Panc1 (cell line): ENCODE results near the gene FCN1.

ENCODE experiments used
- POLR2AphosphoS5 ChIP-seq: IDR thresholded peaks from 2 replicates; pipeline ENCODE4 v1.6.1; 2012; ENCODE audit warnings: mild to moderate bottlenecking, low read depth, low read length, moderate library complexity
- TF ChIP-seq, protein P1 (sequence below): fragments of 450-650 bp; IDR thresholded peaks from 2 replicates; pipeline ENCODE4 v1.5.1; 2017; ENCODE audit warnings: mild to moderate bottlenecking
- TF ChIP-seq, protein P2 (sequence below), 2 experiments: IDR thresholded peaks; 2 replicates each; pipeline ENCODE4 v1.6.1; 2011 to 2012; ENCODE audit warnings: low read depth in 2 of 2, control low read depth in 1 of 2, low read length in 1 of 2, mild to moderate bottlenecking in 1 of 2, moderate library complexity in 1 of 2; ENCODE audit not compliant: insufficient read depth in 1 of 2

GRCh38 chr9:134935701-134936345 is 18.1 kb upstream of the FCN1 start:
- TF ChIP-seq, protein P1, sequence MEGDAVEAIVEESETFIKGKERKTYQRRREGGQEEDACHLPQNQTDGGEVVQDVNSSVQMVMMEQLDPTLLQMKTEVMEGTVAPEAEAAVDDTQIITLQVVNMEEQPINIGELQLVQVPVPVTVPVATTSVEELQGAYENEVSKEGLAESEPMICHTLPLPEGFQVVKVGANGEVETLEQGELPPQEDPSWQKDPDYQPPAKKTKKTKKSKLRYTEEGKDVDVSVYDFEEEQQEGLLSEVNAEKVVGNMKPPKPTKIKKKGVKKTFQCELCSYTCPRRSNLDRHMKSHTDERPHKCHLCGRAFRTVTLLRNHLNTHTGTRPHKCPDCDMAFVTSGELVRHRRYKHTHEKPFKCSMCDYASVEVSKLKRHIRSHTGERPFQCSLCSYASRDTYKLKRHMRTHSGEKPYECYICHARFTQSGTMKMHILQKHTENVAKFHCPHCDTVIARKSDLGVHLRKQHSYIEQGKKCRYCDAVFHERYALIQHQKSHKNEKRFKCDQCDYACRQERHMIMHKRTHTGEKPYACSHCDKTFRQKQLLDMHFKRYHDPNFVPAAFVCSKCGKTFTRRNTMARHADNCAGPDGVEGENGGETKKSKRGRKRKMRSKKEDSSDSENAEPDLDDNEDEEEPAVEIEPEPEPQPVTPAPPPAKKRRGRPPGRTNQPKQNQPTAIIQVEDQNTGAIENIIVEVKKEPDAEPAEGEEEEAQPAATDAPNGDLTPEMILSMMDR = no peak
- TF ChIP-seq, protein P2, sequence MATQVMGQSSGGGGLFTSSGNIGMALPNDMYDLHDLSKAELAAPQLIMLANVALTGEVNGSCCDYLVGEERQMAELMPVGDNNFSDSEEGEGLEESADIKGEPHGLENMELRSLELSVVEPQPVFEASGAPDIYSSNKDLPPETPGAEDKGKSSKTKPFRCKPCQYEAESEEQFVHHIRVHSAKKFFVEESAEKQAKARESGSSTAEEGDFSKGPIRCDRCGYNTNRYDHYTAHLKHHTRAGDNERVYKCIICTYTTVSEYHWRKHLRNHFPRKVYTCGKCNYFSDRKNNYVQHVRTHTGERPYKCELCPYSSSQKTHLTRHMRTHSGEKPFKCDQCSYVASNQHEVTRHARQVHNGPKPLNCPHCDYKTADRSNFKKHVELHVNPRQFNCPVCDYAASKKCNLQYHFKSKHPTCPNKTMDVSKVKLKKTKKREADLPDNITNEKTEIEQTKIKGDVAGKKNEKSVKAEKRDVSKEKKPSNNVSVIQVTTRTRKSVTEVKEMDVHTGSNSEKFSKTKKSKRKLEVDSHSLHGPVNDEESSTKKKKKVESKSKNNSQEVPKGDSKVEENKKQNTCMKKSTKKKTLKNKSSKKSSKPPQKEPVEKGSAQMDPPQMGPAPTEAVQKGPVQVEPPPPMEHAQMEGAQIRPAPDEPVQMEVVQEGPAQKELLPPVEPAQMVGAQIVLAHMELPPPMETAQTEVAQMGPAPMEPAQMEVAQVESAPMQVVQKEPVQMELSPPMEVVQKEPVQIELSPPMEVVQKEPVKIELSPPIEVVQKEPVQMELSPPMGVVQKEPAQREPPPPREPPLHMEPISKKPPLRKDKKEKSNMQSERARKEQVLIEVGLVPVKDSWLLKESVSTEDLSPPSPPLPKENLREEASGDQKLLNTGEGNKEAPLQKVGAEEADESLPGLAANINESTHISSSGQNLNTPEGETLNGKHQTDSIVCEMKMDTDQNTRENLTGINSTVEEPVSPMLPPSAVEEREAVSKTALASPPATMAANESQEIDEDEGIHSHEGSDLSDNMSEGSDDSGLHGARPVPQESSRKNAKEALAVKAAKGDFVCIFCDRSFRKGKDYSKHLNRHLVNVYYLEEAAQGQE (IDR thresholded peaks at IDR 0.05; ENCODE audit: insufficient read depth in 1 of 2, low read depth in 2 of 2, low read length in 1 of 2) = no peak
- TF ChIP-seq POLR2AphosphoS5 = no peak
